H1 (cell line): ENCODE results near the gene CHPF2. TPM values are rescaled to one million over a fixed set of nuclear protein-coding genes. Genes with fewer than 3 reads are reported as not detected.

Experiments
- CTCF ChIA-PET: fragments of 300-600 bp; sonication (Branson Sonifier 250); formaldehyde crosslinking; loops from one replicate; lab custom pipeline; 2021; ENCODE audit not compliant: partially characterized antibody; lab: Charles Lee
- POLR2A ChIA-PET: fragments of 300-600 bp; sonication (Branson Sonifier 250); formaldehyde crosslinking; loops from one replicate; lab custom pipeline; 2021; ENCODE audit warnings: inconsistent platforms; ENCODE audit not compliant: partially characterized antibody; lab: Charles Lee
- DNase-seq, 2 experiments: peaks; one replicate each; pipeline versions ENCODE4 v3.0.0 to v3.0.0-alpha.2; 2010 to 2022; ENCODE audit warnings: low spot score in 2 of 2, low read depth in 1 of 2, mixed read lengths in 1 of 2
- FAIRE-seq: peaks from 2 replicates; lab custom pipeline; 2011; peaks lifted over from hg19 to GRCh38; lab: Jason Lieb, UNC
- H2AFZ ChIP-seq: 2 replicates; pipeline ENCODE4 v1.8.1; 2012; ENCODE audit warnings: low read length, inconsistent platforms
- H2AK5ac ChIP-seq: 2 replicates; pipeline ENCODE4 v1.6.1; 2013; ENCODE audit warnings: low read depth, low read length
- H2BK120ac ChIP-seq: replicated peaks from 2 replicates; pipeline ENCODE3; 2013; ENCODE audit warnings: low read depth, low read length, inconsistent platforms
- H2BK12ac ChIP-seq: 2 replicates; pipeline ENCODE4 v1.6.1; 2013; ENCODE audit warnings: low read depth, low read length
- H2BK15ac ChIP-seq: 2 replicates; pipeline ENCODE4 v1.6.1; 2013; ENCODE audit warnings: low read length
- H2BK20ac ChIP-seq: 2 replicates; pipeline ENCODE4 v1.6.1; 2013; ENCODE audit warnings: low read length
- H2BK5ac ChIP-seq: 2 replicates; pipeline ENCODE4 v1.6.1; 2013; ENCODE audit warnings: low read depth, low read length
- H3K14ac ChIP-seq: 2 replicates; pipeline ENCODE4 v1.6.1; 2013; ENCODE audit warnings: inconsistent platforms; ENCODE audit not compliant: insufficient read length
- H3K18ac ChIP-seq: 2 replicates; pipeline ENCODE4 v1.6.1; 2013; ENCODE audit warnings: low read length; ENCODE audit errors: extremely low read depth
- H3K23ac ChIP-seq: 2 replicates; pipeline ENCODE4 v1.6.1; 2013; ENCODE audit warnings: inconsistent platforms; ENCODE audit not compliant: insufficient read length
- H3K23me2 ChIP-seq: 2 replicates; pipeline ENCODE4 v1.6.1; 2013; ENCODE audit warnings: low read depth, low read length
- H3K27ac ChIP-seq: 2 replicates; pipeline ENCODE4 v1.6.1; 2011; ENCODE audit warnings: low read depth, low read length, inconsistent platforms
- H3K27me3 ChIP-seq, 4 experiments: replicated peaks in 1 of 4; 1 replicate in 1 of 4; 2 replicates in 3 of 4; pipeline versions ENCODE4 v1.6.1 to v1.8.1; 2011 to 2013; ENCODE audit warnings: low read length in 3 of 4, mild to moderate bottlenecking in 3 of 4, inconsistent platforms in 2 of 4, mixed read lengths in 2 of 4, moderate library complexity in 1 of 4; ENCODE audit not compliant: control insufficient read depth in 3 of 4, insufficient read depth in 3 of 4; ENCODE audit errors: extremely low read depth in 1 of 4
- H3K36me3 ChIP-seq, 4 experiments: 2 replicates each; pipeline versions ENCODE4 v1.6.1 to v1.8.1; 2011 to 2013; ENCODE audit warnings: mild to moderate bottlenecking in 4 of 4, low read length in 3 of 4, moderate library complexity in 2 of 4, control low read depth in 1 of 4, inconsistent platforms in 1 of 4; ENCODE audit not compliant: insufficient read depth in 4 of 4, control insufficient read depth in 2 of 4
- H3K4ac ChIP-seq: replicated peaks from 2 replicates; pipeline ENCODE3; 2013; ENCODE audit warnings: low read length, low read depth, mixed read lengths, inconsistent platforms; ENCODE audit not compliant: insufficient read length
- H3K4me1 ChIP-seq, 4 experiments: replicated peaks in 1 of 4; 1 replicate in 1 of 4; 2 replicates in 3 of 4; pipeline versions ENCODE4 v1.6.1 to v1.8.1; 2011 to 2013; ENCODE audit warnings: low read length in 3 of 4, inconsistent platforms in 2 of 4, mixed read lengths in 1 of 4; ENCODE audit not compliant: insufficient read depth in 4 of 4, control insufficient read depth in 3 of 4
- H3K4me2 ChIP-seq, 2 experiments: 2 replicates each; pipeline versions ENCODE4 v1.6.1 to v1.8.1; 2011 to 2013; ENCODE audit warnings: low read depth in 2 of 2, low read length in 2 of 2, control low read depth in 1 of 2, inconsistent platforms in 1 of 2, mild to moderate bottlenecking in 1 of 2; ENCODE audit not compliant: insufficient read depth in 1 of 2
- H3K4me3 ChIP-seq, 4 experiments: fragments of 200-600, 300-600 bp in 1 of 4; sonication (generic), shearing (Covaris generic), sonication (Bioruptor Twin) in 1 of 4; 2 replicates each; pipeline versions ENCODE4 v1.5.1 to v1.8.1; 2011 to 2016; ENCODE audit warnings: low read length in 4 of 4, low read depth in 3 of 4, control low read depth in 2 of 4, inconsistent platforms in 2 of 4, mild to moderate bottlenecking in 2 of 4, mixed read lengths in 1 of 4, moderate library complexity in 1 of 4; ENCODE audit not compliant: insufficient read depth in 2 of 4; ENCODE audit errors: extremely low read depth in 1 of 4
- H3K56ac ChIP-seq: replicated peaks from 2 replicates; pipeline ENCODE3; 2013; ENCODE audit warnings: low read depth, mild to moderate bottlenecking, mixed read lengths, low read length, inconsistent platforms; ENCODE audit not compliant: insufficient read length
- H3K79me1 ChIP-seq: 2 replicates; pipeline ENCODE4 v1.6.1; 2013; ENCODE audit warnings: low read depth, low read length, control low read depth
- H3K79me2 ChIP-seq, 2 experiments: 2 replicates each; pipeline versions ENCODE4 v1.6.1 to v1.8.1; 2012 to 2013; ENCODE audit warnings: low read length in 2 of 2, mild to moderate bottlenecking in 2 of 2, inconsistent platforms in 1 of 2; ENCODE audit not compliant: insufficient read depth in 2 of 2, control insufficient read depth in 1 of 2
- H3K9ac ChIP-seq, 4 experiments: replicated peaks in 1 of 4; 1 replicate in 1 of 4; 2 replicates in 3 of 4; pipeline versions ENCODE4 v1.6.1 to v1.8.1; 2011 to 2013; ENCODE audit warnings: low read depth in 3 of 4, low read length in 3 of 4, control low read depth in 2 of 4, mild to moderate bottlenecking in 2 of 4, moderate library complexity in 2 of 4, inconsistent platforms in 1 of 4; ENCODE audit errors: extremely low read depth in 1 of 4
- H3K9me3 ChIP-seq, 2 experiments: 2 replicates each; pipeline versions ENCODE4 v1.6.1 to v1.8.1; 2012 to 2013; ENCODE audit warnings: mild to moderate bottlenecking in 2 of 2, moderate library complexity in 2 of 2, control low read depth in 1 of 2, inconsistent platforms in 1 of 2, low read depth in 1 of 2, low read length in 1 of 2, mixed read lengths in 1 of 2; ENCODE audit not compliant: insufficient read depth in 2 of 2
- H4K20me1 ChIP-seq, 2 experiments: replicated peaks in 1 of 2; 2 replicates each; pipeline versions ENCODE3 to v1.8.1; 2011 to 2013; ENCODE audit warnings: inconsistent platforms in 2 of 2, low read length in 2 of 2, mild to moderate bottlenecking in 1 of 2; ENCODE audit not compliant: insufficient read depth in 2 of 2, control insufficient read depth in 1 of 2
- H4K5ac ChIP-seq: 2 replicates; pipeline ENCODE4 v1.6.1; 2013; ENCODE audit warnings: low read length, low read depth, mixed read lengths, inconsistent platforms; ENCODE audit not compliant: insufficient read length
- H4K8ac ChIP-seq: 2 replicates; pipeline ENCODE4 v1.8.0; 2013; ENCODE audit warnings: mild to moderate bottlenecking, moderate library complexity, low read length, inconsistent platforms; ENCODE audit not compliant: insufficient read depth; ENCODE audit errors: extremely low read depth
- H4K91ac ChIP-seq: replicated peaks from 2 replicates; pipeline ENCODE3; 2013; ENCODE audit warnings: low read length, mixed read lengths, inconsistent platforms; ENCODE audit not compliant: insufficient read length
- EZH2 ChIP-seq: fragments of 200-600 bp; sonication (generic); IDR thresholded peaks from 2 replicates; pipeline ENCODE4 v1.7.1; 2012; ENCODE audit warnings: low read depth, mild to moderate bottlenecking, moderate library complexity, low read length, inconsistent platforms; ENCODE audit not compliant: severe bottlenecking
- JUN ChIP-seq: IDR thresholded peaks from 2 replicates; pipeline ENCODE4 v1.6.1; 2011; ENCODE audit warnings: low read depth, mild to moderate bottlenecking, improper control_type of control experiment, low read length
- KDM1A ChIP-seq: fragments of 200-600, 300-600 bp; sonication (generic); IDR thresholded peaks from 2 replicates; pipeline ENCODE4 v1.7.1; 2016; ENCODE audit warnings: mild to moderate bottlenecking, low read length, borderline replicate concordance
- RFX5 ChIP-seq: IDR thresholded peaks from 2 replicates; pipeline ENCODE4 v1.6.1; 2011; ENCODE audit warnings: low read depth, low read length, improper control_type of control experiment, borderline replicate concordance
- SIX5 ChIP-seq: IDR thresholded peaks from 2 replicates; pipeline ENCODE4 v1.6.1; 2011; ENCODE audit warnings: mild to moderate bottlenecking, low read depth, low read length
- SP1 ChIP-seq: IDR thresholded peaks from 2 replicates; pipeline ENCODE4 v1.6.1; 2011; ENCODE audit warnings: low read depth, low read length
- SRF ChIP-seq: IDR thresholded peaks from 2 replicates; pipeline ENCODE4 v1.6.1; 2011; ENCODE audit warnings: mild to moderate bottlenecking, low read depth, low read length, moderate library complexity
- SUZ12 ChIP-seq: fragments of 200-600 bp; sonication (generic); IDR thresholded peaks from 2 replicates; pipeline ENCODE4 v1.6.1; 2012; ENCODE audit warnings: mild to moderate bottlenecking, inconsistent platforms, low read length, moderate library complexity, mixed read lengths
- polyA plus RNA-seq, 7 experiments: library from polyadenylated mRNA; depleted of rRNA in 3 of 7; stranded (reverse) in 5 of 7; unstranded in 2 of 7; fragments of >200 nt in 5 of 7; fragments of 200-250 nt in 2 of 7; gene quantifications; 1 replicate in 5 of 7; 2 replicates in 1 of 7; 4 replicates in 1 of 7; pipeline versions ENCODE4 v1.2.1 to v1.2.3, GENCODE V29; 2011 to 2013; ENCODE audit warnings: missing spikeins in 2 of 7, mixed read lengths in 2 of 7
- total RNA-seq: library from RNA; stranded (reverse); fragmentation: NEBNext Ultra II Directional; extraction: Animal tissue kit (Norgen Biotek cat#: 25700); gene quantifications from 2 replicates; pipeline ENCODE4 v1.2.1, GENCODE V29; 2021

Gene CHPF2
- total and polyA plus RNA-seq, 2 of the 8 experiments (the other 6 are each of a cell fraction or from before 2014, with no cell fraction given) = 14.4 to 20.6 TPM

GRCh38 chr7:151197932-151198331 lies 34.4 kb upstream of the CHPF2 start:
- H3K4ac ChIP-seq = no peak overlapping the region
- peaks cover 0 to 13% (median 0%) of the 10 kb centered on the region in 4 experiments; a peak in 2 of 7 replicates for H3K27me3 ChIP-seq
- no peak overlapping the region for H3K23ac ChIP-seq
- H4K20me1 ChIP-seq = no peaks in the 10 kb centered on the region
- POLR2A ChIA-PET = no interaction called here
- H2AK5ac ChIP-seq = no peak overlapping the region
- no peak overlapping the region for H2BK120ac ChIP-seq
- CTCF ChIA-PET = no interaction called here
- peaks cover 0 to 12% (median 3%) of the 10 kb centered on the region in 4 experiments; a peak in 3 of 7 replicates for H3K4me1 ChIP-seq
- H2BK15ac ChIP-seq = no peak overlapping the region
- no peak overlapping the region for H4K5ac ChIP-seq
- no peak overlapping the region for H4K91ac ChIP-seq
- H3K36me3 ChIP-seq = no peaks in the 10 kb centered on the region
- H3K18ac ChIP-seq = no peak overlapping the region
- H2BK5ac ChIP-seq = no peak overlapping the region
- no peak overlapping the region for H3K56ac ChIP-seq
- H3K4me3 ChIP-seq = no peak overlapping the region
- peaks cover 5% of the 10 kb centered on the region; the same call in 1 of the 2 replicates for H3K23me2 ChIP-seq
- no peak overlapping the region for H2AFZ ChIP-seq
- no peaks in the 10 kb centered on the region for H3K9me3 ChIP-seq
- no peak overlapping the region for H4K8ac ChIP-seq
- FAIRE-seq = no peak
- no peak overlapping the region for H3K9ac ChIP-seq
- no peaks in the 10 kb centered on the region for H3K79me1 ChIP-seq
- H2BK20ac ChIP-seq = no peak overlapping the region
- H3K79me2 ChIP-seq = no peaks in the 10 kb centered on the region
- no peak overlapping the region for H2BK12ac ChIP-seq
- no peak overlapping the region for H3K27ac ChIP-seq
- H3K4me2 ChIP-seq = no peak overlapping the region
- DNase-seq = no peak
- H3K14ac ChIP-seq = no peak overlapping the region
- no peak for TF ChIP-seq SRF
- no peak for TF ChIP-seq SIX5
- no peak for TF ChIP-seq JUN
- no peak for TF ChIP-seq SUZ12
- no peak for TF ChIP-seq KDM1A
- no peak for TF ChIP-seq EZH2
- TF ChIP-seq SP1 = no peak
- TF ChIP-seq RFX5 = no peak
